Endothelial cell of umbilical vein (primary cell): ENCODE results near the gene MARS1. TPM values are rescaled to one million over a fixed set of nuclear protein-coding genes. Genes with fewer than 3 reads are reported as not detected.

ENCODE experiments used
- BruUV-seq: library from RNA; stranded (reverse); fragments of 400-500 nt; replicated peaks from 2 replicates; lab custom pipeline; 2021; lab: Mats Ljungman, UMichigan
- CTCF ChIA-PET: fragments of 300-600, 350-600 bp; sonication (Branson Sonifier 250); formaldehyde crosslinking; loops from one replicate; lab custom pipeline; 2021; ENCODE audit warnings: antibody characterized with exemption, inconsistent platforms; lab: Charles Lee
- POLR2A ChIA-PET: fragments of 300-600, 350-600 bp; sonication (Branson Sonifier 250); formaldehyde crosslinking; loops from one replicate; lab custom pipeline; 2021; ENCODE audit warnings: antibody characterized with exemption, inconsistent platforms; lab: Charles Lee
- DNase-seq: peaks from one replicate; pipeline ENCODE4 v3.0.0-alpha.2; 2011; ENCODE audit warnings: low read depth, low spot score
- FAIRE-seq: peaks from 2 replicates; lab custom pipeline; 2011; peaks lifted over from hg19 to GRCh38; lab: Jason Lieb, UNC
- H2AFZ ChIP-seq: 2 replicates; pipeline ENCODE4 v1.6.0; 2012; ENCODE audit warnings: low read depth, low read length, control low read depth, inconsistent platforms
- H3K27ac ChIP-seq: 2 replicates; pipeline ENCODE4 v1.5.1; 2011; ENCODE audit warnings: low read depth, mild to moderate bottlenecking, control low read depth, low read length, moderate library complexity; ENCODE audit not compliant: insufficient read depth
- H3K27me3 ChIP-seq, 2 experiments: 2 replicates each; pipeline versions ENCODE4 v1.6.0 to v1.6.1; 2011; ENCODE audit warnings: low read length in 2 of 2, mixed read lengths in 1 of 2; ENCODE audit not compliant: control insufficient read depth in 2 of 2, insufficient read depth in 2 of 2
- H3K36me3 ChIP-seq, 2 experiments: 2 replicates in 1 of 2; 3 replicates in 1 of 2; pipeline ENCODE4 v1.5.1; 2011; ENCODE audit warnings: low read length in 2 of 2, mild to moderate bottlenecking in 1 of 2, moderate library complexity in 1 of 2; ENCODE audit not compliant: control insufficient read depth in 2 of 2, insufficient read depth in 2 of 2; ENCODE audit errors: extremely low read depth in 1 of 2
- H3K4me1 ChIP-seq: 3 replicates; pipeline ENCODE4 v1.5.1; 2011; ENCODE audit warnings: mild to moderate bottlenecking, low read length; ENCODE audit not compliant: control insufficient read depth, insufficient read depth; ENCODE audit errors: extremely low read depth
- H3K4me2 ChIP-seq: 2 replicates; pipeline ENCODE4 v1.6.1; 2011; ENCODE audit warnings: low read length, control low read depth, mixed read lengths; ENCODE audit not compliant: insufficient read depth
- H3K4me3 ChIP-seq, 3 experiments: fragments of 200-600 bp in 1 of 3; sonication (generic), shearing (Covaris generic) in 1 of 3; replicated peaks in 1 of 3; 2 replicates each; pipeline ENCODE4 v1.5.1; 2011 to 2016; ENCODE audit warnings: control low read depth in 3 of 3, low read length in 3 of 3, mild to moderate bottlenecking in 2 of 3, inconsistent platforms in 1 of 3, low read depth in 1 of 3, moderate library complexity in 1 of 3; ENCODE audit not compliant: insufficient read depth in 1 of 3
- H3K79me2 ChIP-seq: 2 replicates; pipeline ENCODE4 v1.6.0; 2012; ENCODE audit warnings: low read length, inconsistent platforms; ENCODE audit not compliant: control insufficient read depth, insufficient read depth
- H3K9ac ChIP-seq: replicated peaks from 2 replicates; pipeline ENCODE3; 2011; ENCODE audit warnings: low read length, control low read depth; ENCODE audit not compliant: insufficient read depth; ENCODE audit errors: extremely low read depth
- H3K9me1 ChIP-seq: replicated peaks from 3 replicates; pipeline ENCODE4 v1.6.0; 2011; ENCODE audit warnings: mild to moderate bottlenecking, low read length; ENCODE audit not compliant: control insufficient read depth, insufficient read depth; ENCODE audit errors: extremely low read depth
- H3K9me3 ChIP-seq: replicated peaks from 2 replicates; pipeline ENCODE4 v1.5.1; 2012; ENCODE audit warnings: low read length, inconsistent platforms; ENCODE audit not compliant: control insufficient read depth, insufficient read depth
- H4K20me1 ChIP-seq: replicated peaks from 2 replicates; pipeline ENCODE3; 2011; ENCODE audit warnings: mild to moderate bottlenecking, low read length; ENCODE audit not compliant: control insufficient read depth, insufficient read depth; ENCODE audit errors: extremely low read depth
- CTCF ChIP-seq, 2 donors: IDR thresholded peaks; 1 replicate in 1 of 2; 2 replicates in 1 of 2; pipeline ENCODE4 v1.5.1; 2011; ENCODE audit warnings: low read length in 2 of 2, mild to moderate bottlenecking in 2 of 2, moderate library complexity in 2 of 2, control low read depth in 1 of 2, inconsistent platforms in 1 of 2, low read depth in 1 of 2; ENCODE audit not compliant: insufficient read depth in 1 of 2; ENCODE audit errors: extremely low read depth in 1 of 2
- EZH2 ChIP-seq: IDR thresholded peaks from 2 replicates; pipeline ENCODE4 v1.6.1; 2012; ENCODE audit warnings: borderline replicate concordance, low read depth, mild to moderate bottlenecking, moderate library complexity, low read length, inconsistent platforms; ENCODE audit not compliant: severe bottlenecking
- FOS ChIP-seq: IDR thresholded peaks from 2 replicates; pipeline ENCODE4 v1.6.1; 2011; ENCODE audit warnings: mild to moderate bottlenecking, low read length, moderate library complexity, borderline replicate concordance; ENCODE audit not compliant: insufficient read depth
- GATA2 ChIP-seq: IDR thresholded peaks from 2 replicates; pipeline ENCODE4 v1.7.0; 2011; ENCODE audit warnings: low read depth, mild to moderate bottlenecking, moderate library complexity, mixed read lengths, low read length; ENCODE audit not compliant: insufficient read length, insufficient read depth
- JUN ChIP-seq: IDR thresholded peaks from 2 replicates; pipeline ENCODE4 v1.6.1; 2011; ENCODE audit warnings: borderline replicate concordance, low read depth; ENCODE audit not compliant: insufficient read length, insufficient read depth
- MAX ChIP-seq: IDR thresholded peaks from 2 replicates; pipeline ENCODE4 v1.6.1; 2011; ENCODE audit not compliant: insufficient read depth, insufficient read length
- MYC ChIP-seq: IDR thresholded peaks from one replicate; pipeline ENCODE4 v1.6.1; 2011; ENCODE audit warnings: mild to moderate bottlenecking, low read depth, low read length
- POLR2A ChIP-seq: IDR thresholded peaks from 2 replicates; pipeline ENCODE4 v1.6.1; 2012; ENCODE audit warnings: low read depth, mild to moderate bottlenecking, control low read depth, low read length
- POLR2AphosphoS5 ChIP-seq: IDR thresholded peaks from 2 replicates; pipeline ENCODE4 v1.6.1; 2012; ENCODE audit warnings: low read depth, mild to moderate bottlenecking, control low read depth, low read length, moderate library complexity; ENCODE audit not compliant: insufficient read depth
- dilution Hi-C: fragments of 300-500 bp; cut with MboI; formaldehyde crosslinking; loops from one replicate; pipeline ENCODE4 v1.15.0; 2019; ENCODE audit warnings: low sequenced_read_pairs; ENCODE audit not compliant: extremely low pct_ligation_motif_present
- intact Hi-C: fragments of 100-400 bp; cut with micrococcal nuclease; formaldehyde crosslinking; loops from one replicate; pipeline ENCODE4 v1.10.0; 2022
- polyA plus RNA-seq, 4 experiments: library from polyadenylated mRNA; depleted of rRNA in 3 of 4; stranded (reverse) in 3 of 4; unstranded in 1 of 4; fragments of >200 nt; gene quantifications; 2 replicates each; pipeline versions ENCODE4 v1.2.1 to v1.2.3, GENCODE V29; 2011 to 2012; ENCODE audit warnings: missing spikeins in 1 of 4
- total RNA-seq: library from RNA; stranded (reverse); gene quantifications from 2 replicates; pipeline ENCODE4 v1.2.3, GENCODE V29; 2021

Gene MARS1
- total and polyA plus RNA-seq, 2 donors (not counting 3 experiments of a cell fraction or from before 2014, with no cell fraction given): 118 to 212 TPM

GRCh38 chr12:57438400-57438799 lies 49.5 kb upstream of the MARS1 start:
- TF ChIP-seq GATA2: no peak
- TF ChIP-seq POLR2AphosphoS5: no peak
- TF ChIP-seq MYC: no peak
- TF ChIP-seq EZH2: no peak
- no peak for TF ChIP-seq FOS
- TF ChIP-seq POLR2A: no peak
- TF ChIP-seq MAX: no peak
- TF ChIP-seq CTCF (IDR thresholded peaks at IDR 0.05; ENCODE audit: extremely low read depth in 1 of 2, insufficient read depth in 1 of 2, low read depth in 1 of 2, low read length in 2 of 2): no peak
- TF ChIP-seq JUN: no peak
- no peaks in the 10 kb centered on the region for H3K79me2 ChIP-seq
- no peak overlapping the region for H3K9ac ChIP-seq
- BruUV-seq: no TSS peak
- DNase-seq: no peak
- POLR2A ChIA-PET: no interaction called here
- H3K9me1 ChIP-seq: no peaks in the 10 kb centered on the region
- H3K27ac ChIP-seq: no peak overlapping the region
- dilution Hi-C loops (no loop called here), intact Hi-C loops (no loop called here)
- peaks cover 0 to 2% of the 10 kb centered on the region in 2 experiments for H3K27me3 ChIP-seq
- H3K4me1 ChIP-seq: no peaks in the 10 kb centered on the region
- H3K4me3 ChIP-seq: no peak overlapping the region
- no peaks in the 10 kb centered on the region for H3K9me3 ChIP-seq
- no peak overlapping the region for H2AFZ ChIP-seq
- no peak for FAIRE-seq
- H3K36me3 ChIP-seq: no peaks in the 10 kb centered on the region
- no peak overlapping the region for H3K4me2 ChIP-seq
- CTCF ChIA-PET: interaction anchor here (2.0 kb wide), 1 partner anchor 14 kb away, joined by 10 read pairs; no protein-coding TSS in a partner anchor
- H4K20me1 ChIP-seq: no peaks in the 10 kb centered on the region
